Left colon (tissue), 2 donors: ENCODE data around the gene NSUN5. TPM values are rescaled to one million over a fixed set of nuclear protein-coding genes. Genes with fewer than 3 reads are reported as not detected.
"Not testable (repeated sequence)": the region's sequence is repeated elsewhere in the genome, so short reads cannot be mapped to it uniquely, and the experiment has no call there.

Experiments used
- ATAC-seq: fragments of 200-7000 bp; cut with Tn5 transposase; one replicate; pipeline ENCODE4 v1.9.1; 2020; ENCODE audit warnings: mild to moderate bottlenecking, moderate library complexity
- DNase-seq, 2 donors: peaks; one replicate each; pipeline ENCODE4 v3.0.0-alpha.2; 2020
- intact Hi-C, 2 donors: fragments of 100-400 bp; cut with DNase I in 1 of 2; cut with micrococcal nuclease in 1 of 2; formaldehyde crosslinking; loops; one replicate each; pipeline versions ENCODE4 v1.11.2 to v1.14.0; 2022; cut with DNase I, micrococcal nuclease
- total RNA-seq, 2 donors: library from RNA; stranded (reverse); fragmentation: NEBNext Ultra II Directional; extraction: Animal tissue kit (Norgen Biotek cat#: 25700); gene quantifications; one replicate each; pipeline ENCODE4 v1.2.1, GENCODE V29; 2021
- donor health status: DM: no; HTN: no; CAD: no.
- donor health status: DM: yes; HTN: yes; CAD: no.

Gene NSUN5
- total RNA-seq, 2 donors from 2014 or later, result 20.7 to 24.1 TPM

DNA sequence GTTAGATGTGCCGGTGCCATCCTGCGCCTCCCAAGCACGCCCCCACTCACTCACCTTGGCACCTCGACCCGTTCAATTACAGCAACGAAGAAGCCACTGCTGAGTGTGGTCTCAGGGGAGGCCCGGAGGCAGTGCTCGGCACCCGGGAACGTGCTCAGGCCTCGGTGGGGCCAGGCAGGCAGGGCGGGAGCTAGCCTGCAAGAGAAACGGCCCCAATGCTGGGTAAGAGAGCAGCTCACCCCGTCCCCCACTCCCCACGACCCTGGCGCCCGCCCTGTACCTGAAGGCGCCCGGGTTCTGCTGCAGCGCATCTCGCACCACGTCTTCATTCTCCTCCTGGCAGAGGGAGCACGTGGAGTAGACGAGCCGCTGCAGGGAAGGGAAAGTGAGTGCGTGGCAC is 5.1 kb downstream of the NSUN5 start:
- ATAC-seq, result no peak
- no peak for DNase-seq
- intact Hi-C loops, result no loop called here

DNA sequence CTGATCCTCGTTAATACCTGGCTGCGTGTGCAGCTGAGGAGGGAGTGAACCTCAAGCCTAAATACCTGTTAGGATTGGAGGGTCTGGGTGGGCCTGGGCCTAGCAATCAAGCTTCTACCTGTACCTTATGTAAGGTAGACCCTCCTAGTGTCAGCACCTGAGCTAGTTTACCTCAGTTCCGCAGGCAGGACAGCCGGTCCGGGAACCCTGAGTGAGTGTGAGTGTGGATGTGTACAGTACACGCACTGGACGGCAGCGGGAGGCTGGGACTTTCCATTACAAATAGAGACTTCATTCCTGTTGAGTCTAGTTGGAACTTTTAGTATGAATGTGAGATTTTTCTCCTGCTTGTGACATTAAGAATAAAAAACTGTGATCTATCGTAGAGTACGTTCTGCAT is 5.8 kb downstream of the NSUN5 start:
- DNase-seq, ATAC-seq, intact Hi-C loops: not testable (repeated sequence)

- intact Hi-C loops, DNase-seq: not testable (repeated sequence)
- peak; percentile 80 for ATAC-seq
Observed at GRCh38 chr7:73301108-73301507, 7.5 kb downstream of the NSUN5 start.

DNA sequence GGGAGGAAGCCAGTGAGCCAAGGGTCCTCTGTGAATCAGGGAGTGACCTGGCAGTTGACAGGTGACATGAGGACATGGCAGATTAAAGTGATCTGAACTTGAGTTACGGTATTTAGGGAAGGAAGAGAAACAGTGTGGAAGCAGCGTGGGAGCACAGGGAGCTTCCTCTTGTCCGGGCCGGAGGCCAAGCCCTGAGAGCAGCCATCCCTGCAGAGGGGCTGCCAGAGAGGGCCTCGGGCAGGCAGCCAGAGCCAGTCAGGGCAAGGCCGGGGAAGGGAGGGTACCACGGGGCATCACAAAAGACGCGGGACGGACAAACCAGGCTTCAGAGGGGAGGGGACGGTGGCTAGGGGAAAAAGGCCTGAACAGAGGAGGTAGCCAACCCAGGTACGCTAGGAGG is 8.8 kb downstream of the NSUN5 start:
- intact Hi-C loops, ATAC-seq, DNase-seq: not testable (repeated sequence)

DNA sequence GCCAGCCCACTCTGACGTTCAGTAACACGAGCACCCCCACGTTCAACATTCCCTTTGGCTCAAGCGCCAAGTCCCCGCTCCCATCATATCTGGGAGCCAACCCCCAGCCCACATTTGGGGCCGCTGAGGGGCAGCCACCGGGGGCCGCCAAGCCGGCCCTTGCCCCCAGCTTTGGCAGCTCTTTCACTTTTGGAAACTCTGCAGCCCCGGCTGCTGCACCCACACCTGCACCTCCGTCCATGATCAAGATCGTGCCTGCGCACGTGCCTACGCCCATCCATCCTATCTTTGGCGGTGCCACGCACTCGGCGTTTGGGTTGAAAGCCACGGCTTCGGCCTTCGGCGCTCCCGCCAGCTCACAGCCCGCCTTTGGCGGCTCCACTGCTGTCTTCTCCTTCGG is 10.9 kb downstream of the NSUN5 start:
- DNase-seq, ATAC-seq: not testable (repeated sequence)

DNA sequence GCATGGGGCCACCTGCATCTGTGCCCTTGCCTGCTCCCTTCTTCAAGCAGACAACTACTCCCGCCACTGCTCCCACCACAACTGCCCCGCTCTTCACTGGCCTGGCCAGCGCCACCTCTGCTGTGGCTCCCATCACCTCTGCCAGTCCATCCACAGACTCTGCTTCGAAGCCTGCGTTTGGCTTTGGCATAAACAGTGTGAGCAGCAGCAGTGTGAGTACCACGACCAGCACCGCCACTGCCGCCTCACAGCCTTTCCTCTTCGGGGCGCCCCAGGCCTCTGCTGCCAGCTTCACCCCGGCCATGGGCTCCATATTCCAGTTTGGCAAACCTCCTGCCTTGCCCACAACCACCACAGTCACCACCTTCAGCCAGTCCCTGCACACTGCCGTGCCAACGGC is 11.4 kb downstream of the NSUN5 start:
- DNase-seq, intact Hi-C loops, ATAC-seq: not testable (repeated sequence)

More for the DNA sequence above, 10.9 kb downstream of the NSUN5 start:
- intact Hi-C loops, result not testable (repeated sequence)

DNA sequence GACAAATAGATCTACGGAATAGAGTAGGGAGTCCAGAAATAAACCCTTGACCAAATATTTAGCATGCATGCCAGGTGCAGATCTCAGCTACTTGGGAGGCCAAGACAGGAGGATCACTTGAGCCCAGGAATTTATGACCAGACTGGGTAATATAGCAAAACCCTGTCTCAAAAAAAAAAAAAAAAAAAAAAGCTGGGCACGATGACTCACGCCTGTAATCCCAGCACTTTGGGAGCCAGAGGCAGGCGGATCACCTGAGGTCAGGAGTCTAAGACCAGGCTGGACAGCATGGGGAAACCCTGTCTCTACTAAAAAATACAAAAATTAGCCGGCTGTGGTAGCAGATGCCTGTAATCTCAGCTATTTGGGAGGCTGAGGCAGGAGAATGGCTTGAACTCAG is 31.4 kb downstream of the NSUN5 start:
- ATAC-seq, intact Hi-C loops, DNase-seq: not testable (repeated sequence)

DNA sequence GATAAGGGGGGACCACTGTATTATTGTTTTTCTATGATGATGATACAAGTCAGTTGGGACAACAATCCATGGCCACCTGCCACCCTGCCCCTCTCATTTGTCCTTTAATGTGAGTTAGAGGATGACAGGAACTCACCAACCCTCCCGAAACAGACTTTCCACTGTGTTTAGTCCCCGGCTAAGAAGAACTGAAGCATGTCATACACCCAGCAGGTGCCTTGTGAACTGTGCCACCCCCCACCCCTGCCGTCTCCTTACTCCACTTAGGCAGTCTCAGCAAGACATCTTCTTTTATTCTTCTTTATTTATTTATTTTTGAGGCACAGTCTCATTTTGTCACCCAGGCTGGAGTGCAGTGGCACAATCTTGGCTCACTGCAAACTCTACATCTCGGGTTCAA is 40.8 kb downstream of the NSUN5 start:
- DNase-seq, ATAC-seq, intact Hi-C loops: not testable (repeated sequence)

DNA sequence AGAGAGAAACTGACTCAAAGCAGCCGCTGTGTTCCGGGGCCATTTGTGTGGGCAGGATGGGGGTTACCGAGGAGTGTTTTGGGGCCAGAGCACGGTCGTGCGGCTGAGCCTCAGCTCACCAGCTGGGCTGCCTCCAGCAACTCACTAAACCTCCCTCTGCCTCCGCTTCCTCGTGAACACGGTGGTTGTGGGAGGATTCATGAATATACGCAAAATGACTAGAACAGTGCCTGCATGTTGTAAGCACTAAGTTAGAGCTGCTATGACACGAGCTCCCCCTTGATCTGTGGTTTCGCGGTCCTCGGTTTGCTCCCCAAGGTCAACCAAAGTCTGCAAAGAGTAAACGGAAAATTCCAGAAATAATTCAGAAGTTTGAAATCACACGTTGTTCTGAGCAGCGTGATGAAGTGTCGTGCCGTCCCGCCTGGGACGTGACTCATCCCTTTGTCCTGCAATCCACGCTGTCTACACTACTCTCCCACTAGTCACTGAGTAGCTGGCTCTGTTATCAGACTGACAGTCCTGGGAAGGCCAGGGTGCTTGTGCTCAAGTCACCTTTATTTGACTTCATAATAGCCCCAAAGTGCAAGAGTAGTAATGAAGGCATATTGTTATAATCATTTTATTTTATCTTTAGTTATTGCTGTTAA is 41.8 kb downstream of the NSUN5 start:
- ATAC-seq, DNase-seq, intact Hi-C loops: not testable (repeated sequence)

DNA sequence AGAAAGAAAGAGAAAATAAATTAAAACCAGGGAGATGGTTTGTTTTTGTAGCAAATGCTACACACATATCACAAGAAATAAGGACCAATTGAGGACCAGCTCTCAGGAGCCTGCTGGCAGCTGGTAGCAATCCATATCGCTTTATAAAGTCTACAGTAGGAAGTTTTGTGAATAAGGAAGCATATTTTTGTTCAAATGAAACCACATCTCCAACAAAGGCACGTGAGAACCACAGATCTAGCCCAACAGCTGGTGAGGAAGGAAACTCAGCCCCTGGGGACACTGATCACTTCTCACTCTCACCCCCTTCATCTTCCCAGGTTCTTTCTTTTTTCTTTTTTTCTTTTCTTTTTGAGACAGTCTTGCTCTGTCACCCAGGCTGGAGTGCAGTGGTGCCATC is 46.2 kb downstream of the NSUN5 start:
- DNase-seq, result peak in 1 of 2 donors; percentile 12
- ATAC-seq, intact Hi-C loops: not testable (repeated sequence)

Other genes starting within 250 kb of the NSUN5 start
- not detected for gene SPDYE9, start 222.8 kb downstream of the NSUN5 start, total RNA-seq
- under 1 TPM in 1 of 2 donors, not detected in 1; 0.28 TPM for gene TRIM50, start 19.3 kb upstream of the NSUN5 start, total RNA-seq
- gene FKBP6, start 19.3 kb upstream of the NSUN5 start, total RNA-seq, result not detected
- under 1 TPM; 0.12 to 0.25 TPM for gene FZD9, start 125.0 kb upstream of the NSUN5 start, total RNA-seq
- gene BAZ1B, start 213.5 kb upstream of the NSUN5 start, total RNA-seq, result 10 to 100 TPM; 37.7 to 42.6 TPM
- gene BCL7B, start 248.9 kb upstream of the NSUN5 start, total RNA-seq, result 10 to 100 TPM; 59.0 to 60.8 TPM